Astrocyte (in vitro differentiated cells and primary cell): ENCODE measurements around the gene MAP2K2. TPM values are rescaled to one million over a fixed set of nuclear protein-coding genes. Genes with fewer than 3 reads are reported as not detected.
A peak's percentile ranks its signal among the peaks of the same experiment; 100 is the strongest.

ENCODE experiments used
- DNase-seq: peaks from one replicate; pipeline ENCODE4 v3.0.0-alpha.2; 2010; ENCODE audit warnings: low read depth
- FAIRE-seq: peaks from 2 replicates; lab custom pipeline; 2011; peaks lifted over from hg19 to GRCh38; lab: Jason Lieb, UNC
- H2AFZ ChIP-seq: 2 replicates; pipeline ENCODE4 v1.6.0; 2012; ENCODE audit warnings: low read depth, low read length, inconsistent platforms
- H3K27ac ChIP-seq: 2 replicates; pipeline ENCODE4 v1.5.1; 2011; ENCODE audit warnings: low read depth, low read length, inconsistent platforms
- H3K27me3 ChIP-seq: 2 replicates; pipeline ENCODE4 v1.6.0; 2011; ENCODE audit warnings: low read length, inconsistent platforms; ENCODE audit not compliant: insufficient read depth
- H3K36me3 ChIP-seq: 2 replicates; pipeline ENCODE4 v1.5.1; 2011; ENCODE audit warnings: low read length, inconsistent platforms; ENCODE audit not compliant: insufficient read depth
- H3K4me1 ChIP-seq: 2 replicates; pipeline ENCODE4 v1.5.1; 2011; ENCODE audit warnings: low read length, inconsistent platforms; ENCODE audit not compliant: insufficient read depth
- H3K4me2 ChIP-seq: 2 replicates; pipeline ENCODE4 v1.6.0; 2012; ENCODE audit warnings: low read length, inconsistent platforms
- H3K4me3 ChIP-seq: 2 replicates; pipeline ENCODE4 v1.5.1; 2011; ENCODE audit warnings: low read depth, mild to moderate bottlenecking, low read length, inconsistent platforms; ENCODE audit not compliant: insufficient read depth
- H3K79me2 ChIP-seq: 2 replicates; pipeline ENCODE4 v1.6.0; 2012; ENCODE audit warnings: mild to moderate bottlenecking, low read length, inconsistent platforms; ENCODE audit not compliant: insufficient read depth
- H3K9ac ChIP-seq: 2 replicates; pipeline ENCODE4 v1.6.0; 2012; ENCODE audit warnings: mild to moderate bottlenecking, low read length, inconsistent platforms
- H3K9me3 ChIP-seq: 2 replicates; pipeline ENCODE4 v1.5.1; 2012; ENCODE audit warnings: low read depth, mild to moderate bottlenecking, low read length, inconsistent platforms; ENCODE audit not compliant: insufficient read depth
- H4K20me1 ChIP-seq: 2 replicates; pipeline ENCODE4 v1.6.0; 2012; ENCODE audit warnings: low read length, inconsistent platforms; ENCODE audit not compliant: insufficient read depth
- H3K27ac Mint-ChIP-seq: one replicate; pipeline ENCODE4 v1.8.0; 2021; ENCODE audit warnings: mild to moderate bottlenecking, mixed read lengths; ENCODE audit not compliant: unreplicated experiment
- H3K27me3 Mint-ChIP-seq: one replicate; pipeline ENCODE4 v1.8.0; 2021; ENCODE audit warnings: low read depth, mixed read lengths; ENCODE audit not compliant: unreplicated experiment
- H3K36me3 Mint-ChIP-seq: one replicate; pipeline ENCODE4 v1.8.0; 2021; ENCODE audit warnings: low read depth, mixed read lengths; ENCODE audit not compliant: unreplicated experiment
- H3K4me1 Mint-ChIP-seq: one replicate; pipeline ENCODE4 v1.8.0; 2021; ENCODE audit warnings: low read depth, mixed read lengths; ENCODE audit not compliant: unreplicated experiment
- H3K4me3 Mint-ChIP-seq: one replicate; pipeline ENCODE4 v1.8.0; 2021; ENCODE audit warnings: mild to moderate bottlenecking, moderate library complexity, mixed read lengths; ENCODE audit not compliant: unreplicated experiment
- H3K9me3 Mint-ChIP-seq: one replicate; pipeline ENCODE4 v1.8.0; 2021; ENCODE audit warnings: mild to moderate bottlenecking, mixed read lengths; ENCODE audit not compliant: unreplicated experiment
- CTCF ChIP-seq: IDR thresholded peaks from 2 replicates; pipeline ENCODE4 v1.5.1; 2011; ENCODE audit warnings: low read depth, mild to moderate bottlenecking, inconsistent platforms, low read length, moderate library complexity; ENCODE audit not compliant: insufficient read depth
- EZH2 ChIP-seq: IDR thresholded peaks from 2 replicates; pipeline ENCODE4 v1.6.1; 2012; ENCODE audit warnings: mild to moderate bottlenecking, low read length, inconsistent platforms; ENCODE audit not compliant: insufficient read depth
- total RNA-seq: library from RNA; stranded (reverse); gene quantifications from 2 replicates; pipeline ENCODE4 v1.2.1, GENCODE V29; 2021

The MAP2K2 gene
- total RNA-seq, 1 donor from 2014 or later: 190 TPM

GRCh38 chr19:4075373-4075772, 48.5 kb downstream of the MAP2K2 start:
- no peak for FAIRE-seq
- H3K27me3 Mint-ChIP-seq: peaks cover 2% of the 10 kb centered on the region
- H3K36me3 Mint-ChIP-seq: no peaks in the 10 kb centered on the region

GRCh38 chr19:4071610-4072009, 52.3 kb downstream of the MAP2K2 start:
- Histone ChIP-seq H3K9me3 (no peaks in the 10 kb centered on the region), H3K27ac (no peak overlapping the region), H3K4me1 (no peaks in the 10 kb centered on the region), H4K20me1 (no peaks in the 10 kb centered on the region), H3K79me2 (no peaks in the 10 kb centered on the region), H3K4me3 (no peak overlapping the region), H2AFZ (no peak overlapping the region), H3K27me3 (no peaks in the 10 kb centered on the region), H3K9ac (no peak overlapping the region), H3K36me3 (no peaks in the 10 kb centered on the region), H3K4me2 (no peak overlapping the region)
- Mint-ChIP-seq H3K4me3 (no peak overlapping the region), H3K36me3 (no peaks in the 10 kb centered on the region), H3K9me3 (no peaks in the 10 kb centered on the region), H3K27ac (no peak overlapping the region), H3K4me1 (no peaks in the 10 kb centered on the region), H3K27me3 (no peaks in the 10 kb centered on the region)
- FAIRE-seq: no peak
- DNase-seq: no peak
- TF ChIP-seq CTCF (no peak), EZH2 (no peak)

More at GRCh38 chr19:4075373-4075772, 48.5 kb downstream of the MAP2K2 start:
- Histone ChIP-seq H3K9me3 (no peaks in the 10 kb centered on the region), H3K79me2 (no peaks in the 10 kb centered on the region), H2AFZ (peak overlapping the region; percentile 10), H3K27me3 (no peaks in the 10 kb centered on the region), H4K20me1 (no peaks in the 10 kb centered on the region), H3K9ac (no peak overlapping the region), H3K4me3 (no peak overlapping the region), H3K4me1 (no peaks in the 10 kb centered on the region), H3K36me3 (no peaks in the 10 kb centered on the region), H3K27ac (no peak overlapping the region), H3K4me2 (peak overlapping the region; percentile 13)
- DNase-seq: no peak
- H3K27ac Mint-ChIP-seq: no peak overlapping the region
- H3K4me3 Mint-ChIP-seq: no peak overlapping the region
- TF ChIP-seq EZH2: no peak
- TF ChIP-seq CTCF: no peak
- H3K9me3 Mint-ChIP-seq: no peaks in the 10 kb centered on the region
- H3K4me1 Mint-ChIP-seq: no peaks in the 10 kb centered on the region

GRCh38 chr19:4069331-4069959, 54.5 kb downstream of the MAP2K2 start:
- Histone ChIP-seq H3K9me3 (no peaks in the 10 kb centered on the region), H3K36me3 (no peaks in the 10 kb centered on the region), H3K9ac (no peak overlapping the region), H3K4me2 (no peak overlapping the region), H3K4me3 (no peak overlapping the region), H3K27ac (no peak overlapping the region), H4K20me1 (peaks cover 2% of the 10 kb centered on the region), H3K79me2 (peaks cover 7% of the 10 kb centered on the region), H3K4me1 (no peaks in the 10 kb centered on the region), H3K27me3 (no peaks in the 10 kb centered on the region), H2AFZ (no peak overlapping the region)
- H3K27me3 Mint-ChIP-seq: no peaks in the 10 kb centered on the region
- DNase-seq (no peak), FAIRE-seq (no peak)
- H3K27ac Mint-ChIP-seq: no peak overlapping the region
- no peak for TF ChIP-seq CTCF
- no peak for TF ChIP-seq EZH2
- H3K4me3 Mint-ChIP-seq: no peak overlapping the region
- H3K4me1 Mint-ChIP-seq: no peaks in the 10 kb centered on the region
- no peaks in the 10 kb centered on the region for H3K36me3 Mint-ChIP-seq
- no peaks in the 10 kb centered on the region for H3K9me3 Mint-ChIP-seq
